ENCODE measurements around the gene EPB41L1.

EPB41L1 gene

DNA sequence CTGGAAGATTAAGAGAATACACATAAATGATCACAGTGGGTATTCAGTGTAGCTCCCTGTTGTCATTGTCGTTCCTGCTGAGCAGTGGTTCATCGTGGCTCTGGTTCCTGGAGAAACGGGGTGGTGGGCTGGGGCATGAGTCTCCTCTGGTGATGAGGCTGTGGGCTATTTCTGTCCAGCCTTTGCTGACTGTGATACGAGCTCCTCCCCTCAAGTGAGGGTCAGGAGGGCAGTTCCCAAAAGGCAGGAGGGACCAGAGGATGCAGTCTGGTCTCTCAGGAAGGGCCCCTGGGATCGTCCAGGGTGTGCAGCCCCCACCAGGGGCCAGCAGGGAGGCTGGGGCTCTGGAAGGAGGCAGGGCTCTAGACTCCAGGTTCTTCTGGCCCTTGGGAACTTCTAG lies 120.5 kb downstream of the EPB41L1 start:
- no peak for DNase-seq (ENCODE audit: extremely low read depth, low read depth)
- no peak for TF ChIP-seq CTCF (IDR thresholded peaks at IDR 0.05; ENCODE audit: low read depth, low read length, missing control alignments)
- H3K4me3 ChIP-seq (replicated peaks; ENCODE audit: low read depth, low read length) = no peak overlapping the region

GRCh38 chr20:36275441-36276189 lies 121.1 kb downstream of the EPB41L1 start:
- DNase-seq (ENCODE audit: extremely low read depth, low read depth) = no peak
- no peak overlapping the region for H3K4me3 ChIP-seq (replicated peaks; ENCODE audit: low read depth, low read length)
- TF ChIP-seq CTCF (IDR thresholded peaks at IDR 0.05; ENCODE audit: low read depth, low read length, missing control alignments) = no peak

DNA sequence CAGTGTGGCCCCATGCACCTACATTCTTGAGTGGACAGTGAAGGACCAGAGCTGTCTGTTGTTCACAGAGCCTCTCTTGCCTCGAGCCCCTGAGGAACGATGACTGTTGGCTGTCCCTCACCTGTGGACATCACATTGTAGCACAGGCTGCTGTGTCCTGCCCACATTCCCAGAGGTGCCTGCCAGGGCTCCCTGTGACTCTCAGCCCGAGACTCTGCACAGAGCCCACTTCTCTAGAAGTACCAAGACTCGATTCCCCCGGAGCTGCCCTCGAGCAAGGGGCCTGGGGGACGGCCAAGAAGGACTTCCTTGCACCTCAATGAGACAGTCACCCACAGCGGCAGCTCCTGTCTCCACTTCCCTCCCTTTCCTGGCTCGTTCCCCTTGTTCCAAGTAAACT lies 123.0 kb downstream of the EPB41L1 start:
- H3K4me3 ChIP-seq (replicated peaks; ENCODE audit: low read depth, low read length) = no peak overlapping the region
- no peak for TF ChIP-seq CTCF (IDR thresholded peaks at IDR 0.05; ENCODE audit: low read depth, low read length, missing control alignments)
- DNase-seq (ENCODE audit: extremely low read depth, low read depth) = no peak

DNA sequence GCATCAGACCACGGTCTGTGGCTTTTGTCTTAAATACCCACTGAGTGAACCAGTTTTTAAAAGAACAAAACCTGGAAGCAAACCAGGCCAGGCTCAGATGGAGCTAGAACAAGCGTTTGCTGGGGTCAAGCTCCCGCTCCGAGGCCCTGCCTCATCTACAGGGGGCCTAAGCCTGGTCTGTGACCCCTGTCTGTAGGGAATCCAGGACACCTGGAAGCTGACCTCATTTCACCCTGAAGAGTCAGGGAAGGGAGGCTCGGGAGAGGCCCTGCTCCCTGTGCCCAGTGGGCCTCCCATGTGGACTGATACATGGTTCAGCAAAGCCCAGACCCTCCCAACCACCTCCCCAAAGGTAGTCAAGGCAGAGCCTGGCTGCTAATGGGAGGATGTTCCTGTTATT lies 124.8 kb downstream of the EPB41L1 start:
- TF ChIP-seq CTCF (IDR thresholded peaks at IDR 0.05; ENCODE audit: low read depth, low read length, missing control alignments) = no peak
- H3K4me3 ChIP-seq (replicated peaks; ENCODE audit: low read depth, low read length) = no peak overlapping the region
- DNase-seq (ENCODE audit: extremely low read depth, low read depth) = no peak

- DNase-seq (ENCODE audit: extremely low read depth, low read depth) = no peak
- no peak overlapping the region for H3K4me3 ChIP-seq (replicated peaks; ENCODE audit: low read depth, low read length)
- TF ChIP-seq CTCF (IDR thresholded peaks at IDR 0.05; ENCODE audit: low read depth, low read length, missing control alignments) = no peak
These were observed 125.2 kb downstream of the EPB41L1 start for GRCh38 chr20:36279776-36280175.

DNA sequence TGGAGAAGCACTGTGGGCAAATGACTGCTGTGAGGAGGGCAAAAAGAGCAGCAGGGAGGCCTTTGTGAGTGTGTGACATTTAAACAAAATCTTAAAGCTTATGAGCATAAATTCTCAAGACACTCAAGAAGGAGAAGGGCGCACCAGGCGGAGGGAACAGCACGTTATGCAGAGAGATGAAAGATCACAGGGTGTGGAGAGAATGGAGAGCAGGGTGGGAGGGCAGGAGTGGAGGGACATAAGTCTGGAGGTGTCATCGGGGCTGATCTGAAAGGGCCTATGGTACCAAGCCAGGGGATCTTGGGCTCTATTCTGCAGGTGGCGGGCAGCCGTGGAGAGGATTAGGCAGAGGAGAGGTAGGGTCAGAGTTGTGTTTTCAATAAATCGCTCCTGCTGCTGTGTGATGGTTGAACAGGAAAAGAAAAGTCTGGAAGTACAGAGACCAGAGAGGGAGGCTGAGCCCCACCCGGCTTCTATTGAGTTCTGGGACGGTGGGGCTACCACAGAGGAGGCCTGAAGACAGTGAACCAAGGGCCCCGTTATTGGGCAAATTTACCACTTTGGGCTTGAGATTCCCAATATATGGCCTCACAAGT lies 127.3 kb downstream of the EPB41L1 start:
- H3K4me3 ChIP-seq (replicated peaks; ENCODE audit: low read depth, low read length) = no peak overlapping the region
- DNase-seq (ENCODE audit: extremely low read depth, low read depth) = no peak
- TF ChIP-seq CTCF (IDR thresholded peaks at IDR 0.05; ENCODE audit: low read depth, low read length, missing control alignments) = no peak

All from HFF-Myc (cell line).